Activated T-cell treated with anti-CD3 and anti-CD28 coated beads, Interleukin-2, amount 50 U/mL, for 72 hours (primary cell): Measurements from ENCODE around the gene FOXI1. TPM values are rescaled to one million over a fixed set of nuclear protein-coding genes. Genes with fewer than 3 reads are reported as not detected.

Source experiments
- ATAC-seq, 2 donors: fragments of 150-1000 bp; cut with Tn5 transposase; replicated peaks in 1 of 2; 2 replicates each; pipeline ENCODE4 v1.10.0; 2021; ENCODE audit warnings: moderate library complexity in 2 of 2, mild to moderate bottlenecking in 1 of 2
- DNase-seq, 2 donors: peaks; one replicate each; pipeline ENCODE4 v3.0.0; 2021 to 2022; ENCODE audit warnings: mixed read lengths in 1 of 2
- H3K27ac Mint-ChIP-seq: one replicate; pipeline ENCODE4 v1.8.0; 2022; ENCODE audit warnings: mild to moderate bottlenecking, moderate library complexity, mixed read lengths
- H3K27me3 Mint-ChIP-seq: one replicate; pipeline ENCODE4 v1.8.0; 2022; ENCODE audit warnings: low read depth, mixed read lengths
- H3K36me3 Mint-ChIP-seq, 2 donors: one replicate each; pipeline ENCODE4 v1.8.0; 2022; ENCODE audit warnings: mixed read lengths in 2 of 2, mild to moderate bottlenecking in 1 of 2; ENCODE audit not compliant: insufficient read depth in 2 of 2
- H3K4me1 Mint-ChIP-seq: one replicate; pipeline ENCODE4 v1.8.0; 2022; ENCODE audit warnings: low read depth, mixed read lengths
- H3K4me3 Mint-ChIP-seq, 2 donors: one replicate each; pipeline ENCODE4 v1.8.0; 2022; ENCODE audit warnings: mild to moderate bottlenecking in 2 of 2, mixed read lengths in 2 of 2, moderate library complexity in 2 of 2
- H3K9me3 Mint-ChIP-seq, 2 donors: one replicate each; pipeline ENCODE4 v1.8.0; 2022; ENCODE audit warnings: mixed read lengths in 2 of 2
- total RNA-seq, 2 donors: library from RNA; stranded (reverse); gene quantifications; one replicate each; pipeline ENCODE4 v1.2.3, GENCODE V29; 2022

FOXI1 gene
- total RNA-seq, 2 donors from 2014 or later = not detected

- H3K9me3 Mint-ChIP-seq = peaks cover 0 to 3% of the 10 kb centered on the region in 2 donors
- ATAC-seq = no peak
- peaks cover 24% of the 10 kb centered on the region for H3K27me3 Mint-ChIP-seq
- no peaks in the 10 kb centered on the region for H3K36me3 Mint-ChIP-seq
- DNase-seq = no peak
- H3K4me1 Mint-ChIP-seq = no peaks in the 10 kb centered on the region
- no peak overlapping the region for H3K27ac Mint-ChIP-seq
- no peak overlapping the region for H3K4me3 Mint-ChIP-seq
These were observed 2.2 kb upstream of the FOXI1 start for GRCh38 chr5:170103447-170103846.

GRCh38 chr5:170104299-170104698 lies 1.4 kb upstream of the FOXI1 start:
- Mint-ChIP-seq H3K27me3 (peaks cover 22% of the 10 kb centered on the region), H3K27ac (no peak overlapping the region), H3K9me3 (no peaks in the 10 kb centered on the region), H3K36me3 (no peaks in the 10 kb centered on the region), H3K4me3 (no peak overlapping the region), H3K4me1 (no peaks in the 10 kb centered on the region)
- DNase-seq = no peak
- no peak for ATAC-seq

- Mint-ChIP-seq H3K36me3 (no peaks in the 10 kb centered on the region), H3K27me3 (peaks cover 18% of the 10 kb centered on the region), H3K4me3 (no peak overlapping the region), H3K9me3 (no peaks in the 10 kb centered on the region), H3K27ac (no peak overlapping the region), H3K4me1 (no peaks in the 10 kb centered on the region)
- no peak for DNase-seq
- no peak for ATAC-seq
These were observed 987 bp upstream of the FOXI1 start for GRCh38 chr5:170104710-170105109.

GRCh38 chr5:170107674-170108073 lies 2.0 kb downstream of the FOXI1 start:
- Mint-ChIP-seq H3K27me3 (peaks cover 9% of the 10 kb centered on the region), H3K9me3 (no peaks in the 10 kb centered on the region), H3K4me3 (no peak overlapping the region), H3K36me3 (no peaks in the 10 kb centered on the region), H3K4me1 (no peaks in the 10 kb centered on the region), H3K27ac (no peak overlapping the region)
- ATAC-seq = no peak
- no peak for DNase-seq

- Mint-ChIP-seq H3K27ac (no peak overlapping the region), H3K4me3 (no peak overlapping the region), H3K9me3 (no peaks in the 10 kb centered on the region), H3K36me3 (no peaks in the 10 kb centered on the region), H3K4me1 (no peaks in the 10 kb centered on the region), H3K27me3 (peaks cover 9% of the 10 kb centered on the region)
- DNase-seq (no peak), ATAC-seq (no peak)
These were observed 2.6 kb downstream of the FOXI1 start for GRCh38 chr5:170108266-170108785.

- no peak for DNase-seq
- Mint-ChIP-seq H3K4me3 (no peak overlapping the region), H3K27me3 (peaks cover 9% of the 10 kb centered on the region), H3K4me1 (no peaks in the 10 kb centered on the region), H3K27ac (no peak overlapping the region), H3K36me3 (no peaks in the 10 kb centered on the region), H3K9me3 (no peaks in the 10 kb centered on the region)
- no peak for ATAC-seq
These were observed 3.6 kb downstream of the FOXI1 start for GRCh38 chr5:170109059-170110031.

- Mint-ChIP-seq H3K27ac (no peak overlapping the region), H3K4me3 (no peak overlapping the region), H3K9me3 (no peaks in the 10 kb centered on the region), H3K36me3 (no peaks in the 10 kb centered on the region), H3K27me3 (peaks cover 1% of the 10 kb centered on the region), H3K4me1 (no peaks in the 10 kb centered on the region)
- no peak for DNase-seq
- no peak for ATAC-seq
These were observed 4.8 kb downstream of the FOXI1 start for GRCh38 chr5:170110403-170111087.

GRCh38 chr5:170111088-170111785 lies 5.5 kb downstream of the FOXI1 start:
- Mint-ChIP-seq H3K27ac (no peak overlapping the region), H3K4me3 (no peak overlapping the region), H3K9me3 (no peaks in the 10 kb centered on the region), H3K36me3 (no peaks in the 10 kb centered on the region), H3K4me1 (no peaks in the 10 kb centered on the region), H3K27me3 (no peaks in the 10 kb centered on the region)
- DNase-seq (no peak), ATAC-seq (no peak)

- ATAC-seq = no peak
- Mint-ChIP-seq H3K36me3 (no peaks in the 10 kb centered on the region), H3K27me3 (no peaks in the 10 kb centered on the region), H3K4me1 (no peaks in the 10 kb centered on the region), H3K9me3 (no peaks in the 10 kb centered on the region), H3K4me3 (no peak overlapping the region), H3K27ac (no peak overlapping the region)
- no peak for DNase-seq
These were observed 7.3 kb downstream of the FOXI1 start for GRCh38 chr5:170112876-170113521.

GRCh38 chr5:170113522-170113900 lies 7.8 kb downstream of the FOXI1 start:
- Mint-ChIP-seq H3K36me3 (no peaks in the 10 kb centered on the region), H3K27ac (no peak overlapping the region), H3K4me3 (no peak overlapping the region), H3K27me3 (no peaks in the 10 kb centered on the region), H3K9me3 (no peaks in the 10 kb centered on the region), H3K4me1 (no peaks in the 10 kb centered on the region)
- DNase-seq = no peak
- no peak for ATAC-seq

GRCh38 chr5:170114271-170114670 lies 8.6 kb downstream of the FOXI1 start:
- Mint-ChIP-seq H3K36me3 (no peaks in the 10 kb centered on the region), H3K4me3 (no peak overlapping the region), H3K27ac (no peak overlapping the region), H3K27me3 (peaks cover 7% of the 10 kb centered on the region), H3K4me1 (no peaks in the 10 kb centered on the region), H3K9me3 (no peaks in the 10 kb centered on the region)
- no peak for DNase-seq
- ATAC-seq = no peak

GRCh38 chr5:170115925-170116324 lies 10.2 kb downstream of the FOXI1 start:
- no peak overlapping the region for H3K4me3 Mint-ChIP-seq
- no peaks in the 10 kb centered on the region for H3K4me1 Mint-ChIP-seq
- H3K27me3 Mint-ChIP-seq = peaks cover 12% of the 10 kb centered on the region
- H3K36me3 Mint-ChIP-seq = no peaks in the 10 kb centered on the region
- ATAC-seq (no peak), DNase-seq (no peak)
- no peak overlapping the region for H3K27ac Mint-ChIP-seq
- H3K9me3 Mint-ChIP-seq = no peaks in the 10 kb centered on the region
